Retinal pigment epithelial cell (primary cell): Measurements from ENCODE around the gene ELP5.

Source experiments
- DNase-seq: peaks from one replicate; pipeline ENCODE4 v3.0.0-alpha.2; 2010; ENCODE audit warnings: low read depth
- H3K4me3 ChIP-seq: 2 replicates; pipeline ENCODE4 v1.5.1; 2011; ENCODE audit warnings: mild to moderate bottlenecking, low read length, control low read depth, moderate library complexity
- TF ChIP-seq, protein P1 (sequence below): conservative IDR thresholded peaks from 2 replicates; pipeline ENCODE4 v1.5.1; 2011; ENCODE audit warnings: low read depth, low read length, control low read depth, inconsistent platforms

Gene ELP5

DNA sequence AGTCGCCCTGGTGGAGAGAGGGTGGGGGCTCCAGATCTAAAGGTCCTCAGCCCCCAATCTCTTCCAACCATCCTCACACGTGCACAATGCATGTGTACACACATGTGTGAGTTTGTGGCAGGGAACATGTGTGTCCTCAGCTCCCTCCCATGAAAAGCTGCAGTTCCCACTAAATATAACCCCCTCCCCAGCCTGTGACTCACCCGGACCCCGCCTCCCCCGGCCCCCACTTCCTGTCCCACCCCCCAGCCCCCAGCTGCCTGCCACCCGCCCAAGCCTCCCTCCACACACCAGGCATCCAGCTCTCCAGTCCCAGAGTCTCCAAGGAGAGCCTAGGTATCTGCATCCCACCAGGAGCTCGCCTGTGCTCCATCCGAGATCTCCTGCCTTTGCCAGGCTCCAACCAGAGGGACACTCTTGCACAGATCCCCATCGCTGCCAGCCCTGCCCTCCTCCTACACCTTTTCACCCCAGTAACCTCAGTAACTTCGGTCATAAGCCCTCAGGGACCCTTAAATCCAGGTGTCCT is 36.3 kb upstream of the ELP5 start:
- TF ChIP-seq, protein P1, sequence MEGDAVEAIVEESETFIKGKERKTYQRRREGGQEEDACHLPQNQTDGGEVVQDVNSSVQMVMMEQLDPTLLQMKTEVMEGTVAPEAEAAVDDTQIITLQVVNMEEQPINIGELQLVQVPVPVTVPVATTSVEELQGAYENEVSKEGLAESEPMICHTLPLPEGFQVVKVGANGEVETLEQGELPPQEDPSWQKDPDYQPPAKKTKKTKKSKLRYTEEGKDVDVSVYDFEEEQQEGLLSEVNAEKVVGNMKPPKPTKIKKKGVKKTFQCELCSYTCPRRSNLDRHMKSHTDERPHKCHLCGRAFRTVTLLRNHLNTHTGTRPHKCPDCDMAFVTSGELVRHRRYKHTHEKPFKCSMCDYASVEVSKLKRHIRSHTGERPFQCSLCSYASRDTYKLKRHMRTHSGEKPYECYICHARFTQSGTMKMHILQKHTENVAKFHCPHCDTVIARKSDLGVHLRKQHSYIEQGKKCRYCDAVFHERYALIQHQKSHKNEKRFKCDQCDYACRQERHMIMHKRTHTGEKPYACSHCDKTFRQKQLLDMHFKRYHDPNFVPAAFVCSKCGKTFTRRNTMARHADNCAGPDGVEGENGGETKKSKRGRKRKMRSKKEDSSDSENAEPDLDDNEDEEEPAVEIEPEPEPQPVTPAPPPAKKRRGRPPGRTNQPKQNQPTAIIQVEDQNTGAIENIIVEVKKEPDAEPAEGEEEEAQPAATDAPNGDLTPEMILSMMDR: no peak
- DNase-seq: no peak
- peak overlapping the region; percentile 55 for H3K4me3 ChIP-seq

DNA sequence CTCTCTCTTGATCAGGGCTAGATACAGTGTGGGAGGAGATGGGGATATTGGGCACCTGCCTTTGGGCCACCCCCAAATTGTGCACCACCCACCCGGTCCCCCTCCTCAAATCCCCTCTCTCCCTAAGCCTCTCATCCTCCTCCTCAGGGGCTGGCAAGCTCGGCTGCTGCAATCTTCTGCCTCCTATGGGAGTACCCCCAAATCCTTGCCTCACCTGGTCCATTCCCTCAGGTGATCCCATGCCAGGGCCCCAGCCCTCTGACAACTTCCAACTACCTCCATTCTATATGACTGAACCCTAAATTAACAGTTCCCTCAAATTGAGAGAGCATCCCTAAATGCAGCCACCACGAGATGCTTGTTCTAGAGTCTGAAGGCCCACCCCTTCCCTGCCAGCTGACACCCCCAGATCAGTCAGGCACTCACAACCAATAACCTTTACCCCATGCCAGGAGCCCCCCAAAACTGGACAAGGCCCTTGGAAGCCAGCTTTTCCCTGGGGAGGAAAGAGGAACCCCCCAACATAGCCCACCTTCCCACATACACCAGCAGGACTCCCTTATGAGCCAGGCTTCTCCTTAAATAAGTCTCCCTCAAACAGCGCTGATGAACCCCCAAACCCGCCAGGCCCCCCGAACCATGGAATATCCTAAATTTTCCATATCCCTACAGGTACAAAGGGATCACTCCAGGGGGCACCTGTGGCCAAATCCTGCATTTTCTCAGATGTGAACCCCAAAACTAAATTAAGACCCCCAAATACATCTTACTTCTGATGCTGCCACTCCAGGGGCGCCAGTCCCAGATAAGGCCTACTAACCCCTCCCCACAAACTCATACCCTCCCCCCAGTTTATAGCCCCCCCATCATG is 35.5 kb upstream of the ELP5 start:
- DNase-seq: no peak
- TF ChIP-seq, protein P1: no peak
- H3K4me3 ChIP-seq: peak overlapping the region; percentile 55

DNA sequence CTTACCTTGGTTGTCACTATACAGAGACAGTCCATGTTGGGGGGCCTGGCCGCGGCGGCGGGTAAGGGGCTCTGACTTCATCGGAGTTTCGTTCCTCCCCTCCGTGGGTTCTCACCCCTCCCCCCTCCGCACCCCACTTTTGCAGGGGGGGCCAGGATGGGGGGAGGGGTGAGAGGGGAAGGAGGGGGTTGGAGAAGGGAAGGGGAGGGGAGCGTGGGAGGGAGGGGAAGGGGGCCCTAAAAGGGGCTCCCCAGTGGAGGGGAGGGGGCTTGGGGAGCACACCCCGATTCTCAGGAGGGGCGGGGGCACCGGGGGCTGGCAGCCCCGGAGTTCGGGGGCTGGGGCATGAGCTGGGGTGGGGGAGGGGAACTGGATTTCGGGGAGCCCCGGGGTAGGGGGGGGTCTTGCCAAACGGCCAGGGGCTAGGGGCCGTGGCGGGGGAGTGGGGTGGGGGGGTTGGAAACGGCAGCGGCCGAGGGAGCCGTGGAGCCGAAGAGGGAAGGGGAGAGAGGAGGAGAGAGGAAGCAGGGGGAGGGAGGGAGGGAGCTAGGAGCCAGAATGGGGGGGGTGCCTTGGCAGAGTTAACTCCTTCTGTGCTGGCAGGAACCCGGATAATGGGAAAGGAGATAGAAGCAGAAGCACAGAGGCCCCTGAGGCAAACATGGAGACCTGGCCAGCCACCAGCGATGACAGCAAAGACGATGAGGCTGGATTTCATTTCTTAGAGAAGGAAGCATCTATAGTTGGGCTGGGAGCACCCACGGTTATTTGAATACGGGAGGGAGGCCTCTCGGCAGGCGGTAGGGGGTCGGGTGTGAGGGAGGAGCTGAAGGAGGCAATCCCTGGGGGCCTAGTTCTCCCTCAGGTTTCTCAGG is 34.7 kb upstream of the ELP5 start:
- TF ChIP-seq, protein P1: no peak
- no peak for DNase-seq
- H3K4me3 ChIP-seq: peak overlapping the region; percentile 55

DNA sequence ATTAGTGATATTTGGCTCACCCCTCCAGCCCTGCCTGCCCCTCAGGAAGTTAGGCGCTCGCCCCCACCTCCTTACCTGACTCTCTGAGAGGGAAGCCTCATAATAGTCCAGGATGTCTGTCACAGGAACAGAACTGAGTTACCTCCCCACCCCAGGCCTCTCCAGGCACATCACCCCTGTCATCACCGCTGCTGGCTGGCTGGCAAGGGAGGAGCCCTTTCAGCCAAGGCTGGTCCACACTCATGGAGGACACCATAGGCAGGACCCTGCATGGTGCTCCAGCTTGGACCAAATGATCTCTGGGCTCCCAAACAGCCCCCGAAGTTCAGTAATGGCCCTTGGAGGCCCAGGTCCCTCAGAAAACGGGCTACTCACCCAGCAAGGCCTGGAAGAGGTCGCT is 33.8 kb upstream of the ELP5 start:
- TF ChIP-seq, protein P1: no peak
- DNase-seq: no peak
- H3K4me3 ChIP-seq: peak overlapping the region; percentile 55

DNA sequence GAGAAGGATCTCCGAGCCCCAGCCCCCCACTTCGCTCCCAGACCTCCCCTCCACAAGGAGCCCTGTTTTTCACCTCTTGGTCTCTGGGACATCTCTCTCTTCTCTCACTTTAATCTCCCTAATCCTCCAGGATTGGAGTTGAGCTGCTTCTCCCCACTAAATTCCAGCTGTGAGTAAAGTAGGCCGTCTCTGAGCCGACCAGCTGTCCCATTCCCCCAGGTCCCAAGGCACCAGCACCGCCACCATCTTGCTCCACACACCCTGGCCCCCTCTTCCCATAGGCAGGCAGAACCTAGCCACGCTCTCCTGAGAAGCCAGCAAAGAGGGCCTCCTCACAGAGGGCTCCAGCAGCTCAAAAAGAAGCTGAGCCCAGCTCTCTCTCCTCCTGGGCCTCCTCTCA is 33.3 kb upstream of the ELP5 start:
- H3K4me3 ChIP-seq: no peak overlapping the region
- no peak for DNase-seq
- TF ChIP-seq, protein P1: no peak

DNA sequence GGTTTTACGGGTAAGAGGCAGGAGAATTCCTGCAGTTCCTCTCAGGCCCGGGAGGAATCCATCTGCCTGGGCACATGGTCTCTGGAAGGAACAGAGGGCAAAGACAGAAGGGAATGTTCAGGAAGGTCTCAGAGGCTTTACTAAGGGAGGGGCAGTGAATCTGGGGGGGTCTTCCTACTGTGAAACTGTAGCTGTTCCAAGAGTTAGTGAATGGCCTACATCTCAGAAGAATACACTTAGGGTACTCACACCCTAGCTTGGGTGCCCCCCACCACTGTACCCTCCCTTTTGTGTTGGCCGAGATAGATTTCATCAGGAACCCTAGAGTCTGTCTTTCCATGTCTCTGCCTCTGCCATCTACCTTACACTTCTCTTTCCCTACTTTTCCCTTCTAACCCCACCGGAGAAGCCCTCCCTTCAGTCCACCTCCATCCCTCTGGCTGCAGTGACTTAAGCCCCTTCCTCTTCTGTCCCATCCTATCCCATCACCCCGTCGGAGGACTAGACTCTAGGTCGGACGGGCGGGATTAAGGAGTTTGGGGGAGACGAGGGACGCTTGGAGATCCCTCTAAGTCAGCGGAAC is 32.7 kb upstream of the ELP5 start:
- H3K4me3 ChIP-seq: peak overlapping the region; percentile 83
- no peak for DNase-seq
- TF ChIP-seq, protein P1: no peak
